Measurements from ENCODE around the gene KIF6. TPM values are rescaled to one million over a fixed set of nuclear protein-coding genes. Genes with fewer than 3 reads are reported as not detected.

Gene KIF6
- polyA plus RNA-seq, 2 of the 4 experiments (the other 2 are of a cell fraction), result 0.05 to 0.39 TPM

- TF ChIP-seq, protein P1, sequence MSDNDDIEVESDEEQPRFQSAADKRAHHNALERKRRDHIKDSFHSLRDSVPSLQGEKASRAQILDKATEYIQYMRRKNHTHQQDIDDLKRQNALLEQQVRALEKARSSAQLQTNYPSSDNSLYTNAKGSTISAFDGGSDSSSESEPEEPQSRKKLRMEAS (IDR thresholded peaks at IDR 0.05), result no peak
- no peak for TF ChIP-seq CEBPB (IDR thresholded peaks at IDR 0.05)
- TF ChIP-seq KDM1A (IDR thresholded peaks at IDR 0.05; ENCODE audit: low read depth), result no peak
- TF ChIP-seq CBX8 (IDR thresholded peaks at IDR 0.05), result no peak
- no peak for TF ChIP-seq ZSCAN20 (CRISPR knock-in tag; IDR thresholded peaks at IDR 0.05)
- no peak for TF ChIP-seq RFX5 (IDR thresholded peaks at IDR 0.05)
- TF ChIP-seq USF2 (IDR thresholded peaks at IDR 0.05), result no peak
- TF ChIP-seq MAZ (IDR thresholded peaks at IDR 0.05; ENCODE audit: borderline replicate concordance, low read depth, low read length), result no peak
- no peak for FAIRE-seq
- no peak overlapping the region for H3K4me3 ChIP-seq
- 94% methylated on average over 1 of the region's 1 CpG for WGBS (ENCODE audit: missing lambda C conversion rate)
- ChIA-PET CTCF (no interaction called here), POLR2A (no interaction called here)
- ATAC-seq, result no peak
- H3K4me2 ChIP-seq, result no peak overlapping the region
- H3K9me3 ChIP-seq, result no peaks in the 10 kb centered on the region
- H3K4me1 ChIP-seq, result no peaks in the 10 kb centered on the region
- DNase-seq (ENCODE audit: low read depth in 1 of 2, low spot score in 1 of 2), result no peak
- H3K27ac ChIP-seq, result no peak overlapping the region
These were observed 26.4 kb downstream of the KIF6 start for GRCh38 chr6:39698789-39699188.

- no peak overlapping the region for H3K4me3 ChIP-seq
- TF ChIP-seq CBX8 (IDR thresholded peaks at IDR 0.05) (no peak), POLR2AphosphoS2 (conservative IDR thresholded peaks at IDR 0.05; ENCODE audit: low read length) (no peak), NPAS2 (CRISPR knock-in tag; IDR thresholded peaks at IDR 0.05; ENCODE audit: borderline replicate concordance) (no peak), MAFK (IDR thresholded peaks at IDR 0.05; ENCODE audit: partially characterized antibody) (no peak), CHD4 (IDR thresholded peaks at IDR 0.05; ENCODE audit: borderline replicate concordance) (no peak), RAD21 (conservative IDR thresholded peaks at IDR 0.05 in 1 of 2, IDR thresholded peaks at IDR 0.05 in 1 of 2) (no peak), E2F6 (IDR thresholded peaks at IDR 0.05; ENCODE audit: borderline replicate concordance, low read depth) (no peak), ZC3H11A (IDR thresholded peaks at IDR 0.05) (no peak), RNF2 (IDR thresholded peaks at IDR 0.05; ENCODE audit: borderline replicate concordance, low read depth) (no peak), EP300 (IDR thresholded peaks at IDR 0.05) (no peak), KDM1A (IDR thresholded peaks at IDR 0.05; ENCODE audit: low read depth) (no peak), HEYL (CRISPR knock-in tag; IDR thresholded peaks at IDR 0.05) (no peak), NR3C1 (IDR thresholded peaks at IDR 0.05) (no peak)
- TF ChIP-seq, protein P2, sequence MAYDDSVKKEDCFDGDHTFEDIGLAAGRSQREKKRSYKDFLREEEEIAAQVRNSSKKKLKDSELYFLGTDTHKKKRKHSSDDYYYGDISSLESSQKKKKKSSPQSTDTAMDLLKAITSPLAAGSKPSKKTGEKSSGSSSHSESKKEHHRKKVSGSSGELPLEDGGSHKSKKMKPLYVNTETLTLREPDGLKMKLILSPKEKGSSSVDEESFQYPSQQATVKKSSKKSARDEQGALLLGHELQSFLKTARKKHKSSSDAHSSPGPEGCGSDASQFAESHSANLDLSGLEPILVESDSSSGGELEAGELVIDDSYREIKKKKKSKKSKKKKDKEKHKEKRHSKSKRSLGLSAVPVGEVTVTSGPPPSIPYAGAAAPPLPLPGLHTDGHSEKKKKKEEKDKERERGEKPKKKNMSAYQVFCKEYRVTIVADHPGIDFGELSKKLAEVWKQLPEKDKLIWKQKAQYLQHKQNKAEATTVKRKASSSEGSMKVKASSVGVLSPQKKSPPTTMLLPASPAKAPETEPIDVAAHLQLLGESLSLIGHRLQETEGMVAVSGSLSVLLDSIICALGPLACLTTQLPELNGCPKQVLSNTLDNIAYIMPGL (CRISPR knock-in tag; IDR thresholded peaks at IDR 0.05; ENCODE audit: borderline replicate concordance), result no peak
- TF ChIP-seq, protein P3, sequence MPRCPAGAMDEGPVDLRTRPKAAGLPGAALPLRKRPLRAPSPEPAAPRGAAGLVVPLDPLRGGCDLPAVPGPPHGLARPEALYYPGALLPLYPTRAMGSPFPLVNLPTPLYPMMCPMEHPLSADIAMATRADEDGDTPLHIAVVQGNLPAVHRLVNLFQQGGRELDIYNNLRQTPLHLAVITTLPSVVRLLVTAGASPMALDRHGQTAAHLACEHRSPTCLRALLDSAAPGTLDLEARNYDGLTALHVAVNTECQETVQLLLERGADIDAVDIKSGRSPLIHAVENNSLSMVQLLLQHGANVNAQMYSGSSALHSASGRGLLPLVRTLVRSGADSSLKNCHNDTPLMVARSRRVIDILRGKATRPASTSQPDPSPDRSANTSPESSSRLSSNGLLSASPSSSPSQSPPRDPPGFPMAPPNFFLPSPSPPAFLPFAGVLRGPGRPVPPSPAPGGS (IDR thresholded peaks at IDR 0.05), result no peak
- H3K4me2 ChIP-seq, result no peak overlapping the region
- DNase-seq (ENCODE audit: low read depth in 1 of 2, low spot score in 1 of 2) (no peak), ATAC-seq (no peak), FAIRE-seq (no peak)
- no peak overlapping the region for H3K27ac ChIP-seq
- ChIA-PET CTCF (no interaction called here), POLR2A (no interaction called here)
- WGBS (ENCODE audit: missing lambda C conversion rate), result 4% methylated on average over 4 of the region's 4 CpGs
- H3K4me1 ChIP-seq, result no peaks in the 10 kb centered on the region
- H3K9me3 ChIP-seq, result no peaks in the 10 kb centered on the region
These were observed 28.0 kb downstream of the KIF6 start for GRCh38 chr6:39696986-39697788.

Data from A549 (cell line).